H1 (cell line): ENCODE data around the gene CAPZA2. TPM values are rescaled to one million over a fixed set of nuclear protein-coding genes. Genes with fewer than 3 reads are reported as not detected.

Experiments used
- BCL11A ChIP-seq, 2 experiments: IDR thresholded peaks; one replicate each; pipeline ENCODE4 v1.6.1; 2011; ENCODE audit warnings: low read depth in 2 of 2, low read length in 2 of 2, mild to moderate bottlenecking in 2 of 2
- CREB1 ChIP-seq: IDR thresholded peaks from 2 replicates; pipeline ENCODE4 v1.6.1; 2012; ENCODE audit warnings: inconsistent platforms
- E2F6 ChIP-seq: IDR thresholded peaks from 2 replicates; pipeline ENCODE4 v1.6.1; 2012; ENCODE audit warnings: inconsistent platforms
- HDAC2 ChIP-seq, 2 experiments: fragments of 300-600 bp in 1 of 2; sonication (generic) in 1 of 2; IDR thresholded peaks; 2 replicates each; pipeline ENCODE4 v1.6.1; 2011 to 2012; ENCODE audit warnings: low read depth in 2 of 2, low read length in 2 of 2, mild to moderate bottlenecking in 2 of 2, moderate library complexity in 2 of 2, borderline replicate concordance in 1 of 2, inconsistent platforms in 1 of 2
- MAFK ChIP-seq: IDR thresholded peaks from 2 replicates; pipeline ENCODE4 v1.6.1; 2012; ENCODE audit warnings: low read depth, mild to moderate bottlenecking, improper control_type of control experiment, low read length
- POU5F1 ChIP-seq: IDR thresholded peaks from 2 replicates; pipeline ENCODE4 v1.6.1; 2011; ENCODE audit warnings: low read depth, mild to moderate bottlenecking, low read length, moderate library complexity
- RBBP5 ChIP-seq: IDR thresholded peaks from 2 replicates; pipeline ENCODE4 v1.7.1; 2012; ENCODE audit warnings: low read depth, mild to moderate bottlenecking, inconsistent platforms, low read length, moderate library complexity, borderline replicate concordance
- RFX5 ChIP-seq: IDR thresholded peaks from 2 replicates; pipeline ENCODE4 v1.6.1; 2011; ENCODE audit warnings: low read depth, low read length, improper control_type of control experiment, borderline replicate concordance
- SIN3A ChIP-seq, 2 experiments: IDR thresholded peaks in 1 of 2; conservative IDR thresholded peaks in 1 of 2; 2 replicates each; pipeline ENCODE4 v1.6.1; 2011 to 2012; ENCODE audit warnings: low read length in 2 of 2, improper control_type of control experiment in 1 of 2, low read depth in 1 of 2, mild to moderate bottlenecking in 1 of 2
- TEAD4 ChIP-seq: IDR thresholded peaks from 2 replicates; pipeline ENCODE4 v1.6.1; 2012; ENCODE audit warnings: low read depth, low read length, inconsistent platforms, mixed read lengths
- polyA plus RNA-seq, 7 experiments: library from polyadenylated mRNA; depleted of rRNA in 3 of 7; stranded (reverse) in 5 of 7; unstranded in 2 of 7; fragments of >200 nt in 5 of 7; fragments of 200-250 nt in 2 of 7; gene quantifications; 1 replicate in 5 of 7; 2 replicates in 1 of 7; 4 replicates in 1 of 7; pipeline versions ENCODE4 v1.2.1 to v1.2.3, GENCODE V29; 2011 to 2013; ENCODE audit warnings: missing spikeins in 2 of 7, mixed read lengths in 2 of 7
- total RNA-seq: library from RNA; stranded (reverse); fragmentation: NEBNext Ultra II Directional; extraction: Animal tissue kit (Norgen Biotek cat#: 25700); gene quantifications from 2 replicates; pipeline ENCODE4 v1.2.1, GENCODE V29; 2021

The CAPZA2 gene
- total and polyA plus RNA-seq, 2 of the 8 experiments (the other 6 are each of a cell fraction or from before 2014, with no cell fraction given): 33.2 to 145 TPM

GRCh38 chr7:116873619-116874018 is 11.2 kb downstream of the CAPZA2 start (continued):
- no peak for TF ChIP-seq MAFK
- no peak for TF ChIP-seq SIN3A (conservative IDR thresholded peaks at IDR 0.05 in 1 of 2, IDR thresholded peaks at IDR 0.05 in 1 of 2; ENCODE audit: low read depth in 1 of 2, low read length in 2 of 2)
- TF ChIP-seq RFX5: no peak
- TF ChIP-seq RBBP5: no peak
- no peak for TF ChIP-seq POU5F1
- TF ChIP-seq E2F6: no peak
- TF ChIP-seq HDAC2 (IDR thresholded peaks at IDR 0.05; ENCODE audit: borderline replicate concordance in 1 of 2, low read depth in 2 of 2, low read length in 2 of 2): no peak
- no peak for TF ChIP-seq BCL11A (IDR thresholded peaks at IDR 0.05; ENCODE audit: low read depth in 2 of 2, low read length in 2 of 2)
- TF ChIP-seq CREB1: no peak
- no peak for TF ChIP-seq TEAD4
